GM19397 (cell line): ENCODE data around the gene ETS2.

Experiments used
- ATAC-seq: cut with Tn5 transposase; IDR thresholded peaks from one replicate; pipeline ENCODE4 v1.9.1; 2021; ENCODE audit warnings: mild to moderate bottlenecking, moderate library complexity; ENCODE audit not compliant: unreplicated experiment

Gene ETS2

DNA sequence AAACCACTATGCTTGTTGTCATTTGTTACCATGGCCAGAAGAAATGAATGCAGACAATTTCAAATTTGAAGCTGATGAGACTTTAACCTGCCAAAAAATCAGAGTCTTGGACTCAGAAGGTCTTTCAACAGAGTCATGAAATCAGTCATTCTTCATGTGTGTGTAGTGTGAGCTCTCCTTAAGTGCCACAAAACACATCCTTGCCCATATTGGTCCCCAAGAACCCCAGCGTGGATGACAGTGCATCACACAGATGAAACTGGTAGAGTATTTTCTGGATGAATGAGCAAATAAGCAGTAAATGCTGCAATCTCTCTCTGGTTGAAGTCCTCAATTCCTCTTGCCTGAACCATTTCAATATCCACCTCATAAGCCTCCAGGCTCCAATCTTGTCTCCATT, 28.7 kb upstream of the ETS2 start:
- no peak for ATAC-seq

- no peak for ATAC-seq
Measured at GRCh38 chr21:38777531-38777930, 28.2 kb upstream of the ETS2 start.

GRCh38 chr21:38780879-38781278, 24.9 kb upstream of the ETS2 start:
- ATAC-seq: no peak

DNA sequence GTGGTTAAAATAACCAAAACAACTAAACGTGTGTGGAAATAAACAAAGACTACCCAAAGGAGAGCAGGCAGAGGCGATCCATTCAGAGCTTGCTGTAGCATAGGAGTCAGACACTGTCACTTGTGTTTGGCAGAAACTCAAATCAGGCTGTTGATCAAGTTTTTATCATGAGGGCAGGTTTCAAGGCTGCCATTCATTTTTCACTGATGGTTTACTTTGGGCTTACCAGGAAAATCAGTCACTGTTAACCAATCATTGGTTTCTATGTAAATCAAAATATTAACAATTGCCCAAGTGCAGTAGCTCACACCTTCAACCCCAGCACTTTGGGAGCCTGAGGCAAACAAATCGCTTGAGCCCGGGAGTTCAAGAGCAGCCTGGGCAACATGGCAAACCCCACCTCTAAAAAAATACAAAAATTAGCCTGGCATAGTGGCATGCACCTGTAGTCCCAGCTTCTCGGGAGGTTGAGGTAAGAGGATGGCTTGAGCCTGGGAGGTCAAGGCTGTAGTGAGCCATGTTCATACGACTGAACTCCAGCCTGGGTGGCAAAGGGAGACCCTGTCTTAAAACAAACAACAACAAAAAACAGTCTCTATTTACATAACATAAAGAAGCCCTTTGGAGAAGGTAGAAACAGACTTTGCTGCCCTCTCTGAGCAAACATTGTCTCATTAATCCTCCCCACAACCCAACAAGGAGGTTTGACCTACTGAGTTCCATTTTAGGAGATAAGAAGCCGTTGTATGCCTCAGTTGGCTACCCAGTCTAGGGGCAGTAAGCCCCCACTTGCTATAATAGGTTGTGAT, 21.1 kb upstream of the ETS2 start:
- no peak for ATAC-seq

- ATAC-seq: no peak
Measured at GRCh38 chr21:38785483-38785882, 20.2 kb upstream of the ETS2 start.

DNA sequence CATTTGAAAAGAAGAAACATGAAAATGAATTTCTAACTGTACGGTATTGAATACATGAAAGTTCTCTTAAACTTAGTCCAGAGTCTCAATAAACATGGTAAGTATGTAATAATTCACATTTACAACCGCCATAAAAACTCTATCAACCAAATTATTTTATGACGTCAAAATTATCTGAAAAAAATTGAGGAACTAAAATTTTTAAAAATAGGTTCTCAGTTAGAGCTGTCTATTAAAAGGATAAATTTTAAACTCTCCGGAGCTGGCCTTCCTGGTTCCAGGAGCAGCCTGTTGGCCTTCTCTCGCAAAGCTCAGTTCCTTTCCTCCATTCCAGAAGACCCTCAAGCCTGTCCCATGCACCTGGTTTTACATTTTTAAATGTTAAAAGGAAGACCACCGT, 18.7 kb upstream of the ETS2 start:
- no peak for ATAC-seq

GRCh38 chr21:38787461-38788274, 18.1 kb upstream of the ETS2 start:
- no peak for ATAC-seq

DNA sequence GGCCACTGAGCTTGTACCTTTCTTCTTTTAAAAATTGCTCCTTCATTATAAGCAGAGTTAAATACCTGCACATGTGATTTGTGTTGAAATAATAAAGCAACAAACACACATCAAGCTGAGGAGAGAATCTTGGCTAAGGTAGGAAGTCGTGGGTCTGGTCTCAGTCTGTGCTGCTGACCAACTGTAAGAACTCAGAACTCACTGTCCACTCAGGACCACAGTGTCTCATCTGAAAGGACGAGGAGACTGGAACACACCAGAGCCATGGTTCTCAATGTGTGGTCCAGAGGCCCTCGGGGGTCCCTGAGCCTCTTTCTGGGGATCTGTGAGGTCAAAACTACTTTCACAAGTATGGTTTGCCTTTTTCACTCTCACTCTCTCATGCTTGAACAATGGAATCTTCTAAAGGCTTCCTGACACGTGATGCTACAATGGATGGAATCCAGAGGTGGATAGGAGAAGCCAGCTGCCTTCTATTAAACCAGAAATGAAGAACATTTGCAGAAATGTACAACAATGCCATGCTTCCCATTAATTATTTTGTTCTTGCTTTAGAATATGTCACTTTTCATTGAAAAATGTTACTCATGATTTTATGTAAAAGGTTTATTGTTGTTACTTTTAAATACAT, 17.3 kb upstream of the ETS2 start:
- ATAC-seq: no peak

GRCh38 chr21:38789275-38789674, 16.5 kb upstream of the ETS2 start:
- no peak for ATAC-seq

DNA sequence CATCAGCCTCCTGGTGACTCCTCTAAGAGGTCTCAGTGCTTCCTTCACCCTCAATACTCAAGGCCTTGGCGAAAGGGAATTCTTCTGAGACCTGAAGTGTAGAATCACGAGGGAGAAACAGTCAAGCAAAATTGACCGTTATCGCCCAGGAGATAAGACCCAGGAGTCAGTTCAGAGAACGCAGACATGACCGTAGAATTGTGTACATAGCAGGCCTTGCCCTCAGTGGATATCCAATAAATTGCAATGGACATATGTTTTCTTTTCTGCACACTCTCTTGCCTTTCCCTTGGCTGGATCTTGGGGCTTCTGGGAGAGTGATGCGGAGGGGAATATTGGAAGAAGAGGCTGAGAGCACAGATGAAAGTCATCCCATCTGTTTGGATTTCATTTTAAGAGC, 15.7 kb upstream of the ETS2 start:
- ATAC-seq: no peak

DNA sequence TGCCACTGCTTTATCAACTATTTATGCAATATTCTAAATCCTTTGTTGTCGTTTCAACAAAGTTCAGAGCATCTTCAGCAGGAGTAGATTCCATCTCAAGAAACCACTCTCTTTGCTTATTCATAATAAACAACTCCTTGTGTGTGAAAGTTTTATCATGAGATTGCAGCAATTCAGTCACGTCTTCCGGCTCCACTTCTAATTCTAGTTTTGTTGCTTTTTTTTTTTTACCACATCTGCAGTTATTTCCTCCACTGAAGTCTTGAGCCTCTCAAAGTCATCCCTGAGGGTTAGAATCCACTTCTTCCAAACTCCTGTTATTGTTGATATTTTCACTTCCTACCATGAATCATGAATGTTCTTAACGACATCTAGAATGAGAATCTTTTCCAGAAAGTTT, 14.8 kb upstream of the ETS2 start:
- ATAC-seq: no peak

GRCh38 chr21:38792676-38793459, 12.9 kb upstream of the ETS2 start:
- no peak for ATAC-seq

GRCh38 chr21:38793926-38794713, 11.6 kb upstream of the ETS2 start:
- ATAC-seq: no peak

- ATAC-seq: no peak
Measured at GRCh38 chr21:38794978-38795377, 10.8 kb upstream of the ETS2 start.

DNA sequence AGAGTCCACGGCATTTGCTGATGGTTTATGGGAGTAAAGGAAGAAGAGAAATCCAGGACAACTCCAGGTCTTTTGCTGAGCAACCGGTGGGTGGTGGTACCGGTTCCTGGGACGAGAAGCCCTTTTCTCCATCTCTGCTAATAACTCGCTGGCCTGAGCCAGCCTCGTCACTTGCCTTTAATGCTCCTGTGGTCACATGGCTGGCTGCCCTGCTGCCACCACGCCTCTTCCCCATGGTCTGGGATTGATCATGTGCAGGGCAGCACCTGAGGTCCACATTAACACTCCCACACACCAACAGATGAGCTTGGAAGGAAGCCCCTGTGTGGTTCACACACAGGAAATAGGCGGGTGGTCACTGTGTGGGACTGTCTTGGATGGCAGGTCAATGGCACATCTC, 10.3 kb upstream of the ETS2 start:
- ATAC-seq: no peak

GRCh38 chr21:38796424-38796823, 9.3 kb upstream of the ETS2 start:
- ATAC-seq: no peak

DNA sequence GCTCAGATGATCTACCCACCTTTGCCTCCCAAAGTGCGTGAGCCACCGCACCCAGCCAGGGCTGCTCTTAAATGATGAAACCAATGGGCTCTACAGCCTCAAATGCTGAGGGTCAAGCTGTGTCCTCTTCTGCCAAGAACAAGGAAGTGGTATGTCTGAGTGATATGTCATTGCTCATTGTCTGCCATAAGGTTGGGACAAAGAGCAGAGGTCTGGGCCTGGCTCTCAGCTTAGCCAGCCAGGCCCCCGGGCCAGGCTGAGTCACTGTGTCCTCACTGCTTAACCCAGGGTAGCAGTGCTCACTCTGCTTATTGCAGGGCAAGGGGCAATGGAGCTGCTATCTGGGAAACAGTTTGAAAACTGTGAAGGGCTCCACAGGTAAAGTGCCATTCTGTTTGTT, 8.3 kb upstream of the ETS2 start:
- ATAC-seq: no peak

DNA sequence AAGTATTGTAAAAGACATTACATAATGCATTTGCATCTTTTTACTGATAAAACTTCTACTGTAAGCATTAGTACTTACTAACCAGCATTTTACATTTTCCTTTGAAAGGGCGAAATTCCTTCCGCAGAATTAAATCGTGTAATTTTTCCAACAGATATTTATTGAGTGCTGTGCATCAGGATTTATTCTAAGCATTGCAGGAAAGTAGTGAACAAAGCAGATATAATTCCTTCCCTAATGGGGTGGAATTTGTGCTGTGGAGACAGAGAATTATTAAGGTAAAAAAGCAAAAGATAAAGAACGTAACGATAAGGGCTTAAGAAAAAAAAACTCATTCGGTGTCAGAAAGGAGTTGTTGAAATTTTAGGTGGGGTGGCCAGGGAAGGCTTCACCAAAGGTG, 7.6 kb upstream of the ETS2 start:
- no peak for ATAC-seq

DNA sequence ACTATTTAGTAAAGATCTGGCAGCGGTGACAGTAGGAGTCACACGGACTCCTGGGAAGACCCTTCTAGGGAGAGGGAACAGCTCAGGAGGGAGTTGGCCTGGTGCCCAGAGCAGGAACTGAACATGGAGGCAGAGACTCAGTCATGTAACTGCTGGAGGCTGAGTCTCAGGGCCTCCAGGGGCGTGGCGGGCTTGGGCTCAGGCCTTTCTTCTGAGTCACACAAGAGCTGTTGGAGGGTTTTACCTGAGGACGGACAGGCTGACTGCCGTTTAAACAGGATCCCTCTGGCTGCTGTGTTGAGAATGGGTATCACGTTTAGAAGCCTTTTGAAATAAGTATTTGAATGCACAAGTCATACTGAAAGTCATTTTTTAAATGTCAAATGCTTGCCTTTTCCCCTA, 7.2 kb upstream of the ETS2 start:
- no peak for ATAC-seq

DNA sequence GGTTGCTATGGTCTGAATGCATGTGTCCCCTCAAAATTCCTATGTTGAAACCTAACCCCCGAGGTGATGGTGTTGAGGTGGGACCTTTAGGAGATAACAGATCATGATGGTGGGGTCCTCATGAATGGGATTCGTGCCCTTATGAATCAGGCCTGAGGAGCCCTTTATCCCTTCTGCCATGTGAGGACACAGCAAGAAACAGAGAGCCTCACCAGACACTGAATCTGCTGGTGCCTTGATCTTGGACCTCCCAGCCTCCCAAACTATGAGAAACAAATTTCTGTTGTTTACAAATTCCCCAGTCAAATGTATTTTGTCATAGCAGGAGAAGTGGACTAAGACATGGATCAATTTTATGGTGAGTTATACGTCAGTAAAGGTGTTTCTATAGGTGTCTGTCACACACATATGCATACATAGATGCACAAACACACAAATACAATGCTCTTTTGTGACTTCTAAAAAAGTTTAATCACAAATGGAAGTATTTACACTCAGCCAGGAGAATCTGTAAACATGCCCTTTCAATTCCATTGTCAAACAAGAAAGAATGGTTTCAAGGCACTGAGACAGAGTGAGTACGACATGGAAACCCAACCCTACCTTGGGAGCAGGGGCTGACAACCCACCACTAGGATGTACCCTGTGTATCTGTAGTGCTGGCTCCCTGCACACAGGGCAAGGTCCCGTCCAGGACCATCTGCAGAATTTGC, 5.5 kb upstream of the ETS2 start:
- ATAC-seq: no peak
